H9 (cell line): ENCODE data around the gene KCNN3. TPM values are rescaled to one million over a fixed set of nuclear protein-coding genes. Genes with fewer than 3 reads are reported as not detected.

ENCODE experiments used
- DNase-seq: peaks from one replicate; pipeline ENCODE4 v3.0.0-alpha.2; 2017
- H2AFZ ChIP-seq: one replicate; pipeline ENCODE4 v1.6.1; 2013; ENCODE audit warnings: mild to moderate bottlenecking, low read length, control low read depth, moderate library complexity
- H2AK5ac ChIP-seq: 2 replicates; pipeline ENCODE4 v1.6.1; 2013; ENCODE audit warnings: low read length, control low read depth, mixed read lengths; ENCODE audit not compliant: insufficient read length
- H2BK120ac ChIP-seq: one replicate; pipeline ENCODE4 v1.6.1; 2013; ENCODE audit warnings: low read depth, mild to moderate bottlenecking, low read length, control low read depth, inconsistent platforms; ENCODE audit not compliant: poor library complexity, severe bottlenecking
- H2BK12ac ChIP-seq: 2 replicates; pipeline ENCODE4 v1.6.1; 2013; ENCODE audit warnings: low read length, control low read depth, mixed read lengths, low read depth; ENCODE audit not compliant: insufficient read length
- H2BK15ac ChIP-seq: 2 replicates; pipeline ENCODE4 v1.6.1; 2013; ENCODE audit warnings: low read depth, low read length, control low read depth
- H2BK20ac ChIP-seq: one replicate; pipeline ENCODE4 v1.6.1; 2013; ENCODE audit warnings: low read depth, mild to moderate bottlenecking, low read length, control low read depth, inconsistent platforms; ENCODE audit not compliant: poor library complexity, severe bottlenecking
- H2BK5ac ChIP-seq: 2 replicates; pipeline ENCODE4 v1.6.1; 2013; ENCODE audit warnings: low read length, control low read depth, mixed read lengths; ENCODE audit not compliant: insufficient read length
- H3K14ac ChIP-seq: 2 replicates; pipeline ENCODE4 v1.6.1; 2013; ENCODE audit warnings: low read length, control low read depth; ENCODE audit not compliant: insufficient read depth
- H3K18ac ChIP-seq: 2 replicates; pipeline ENCODE4 v1.6.1; 2013; ENCODE audit warnings: low read depth, mild to moderate bottlenecking, mixed read lengths, low read length, control low read depth; ENCODE audit not compliant: insufficient read length
- H3K23ac ChIP-seq: 2 replicates; pipeline ENCODE4 v1.6.1; 2013; ENCODE audit warnings: low read length, control low read depth, mixed read lengths, low read depth; ENCODE audit not compliant: insufficient read length
- H3K23me2 ChIP-seq: 2 replicates; pipeline ENCODE4 v1.6.1; 2013; ENCODE audit warnings: low read depth, mild to moderate bottlenecking, mixed read lengths, low read length, control low read depth; ENCODE audit not compliant: insufficient read length, poor library complexity, severe bottlenecking
- H3K27ac ChIP-seq: 2 replicates; pipeline ENCODE4 v1.5.1; 2013; ENCODE audit warnings: low read length, control low read depth, mixed read lengths, low read depth; ENCODE audit not compliant: insufficient read length
- H3K27me3 ChIP-seq: 2 replicates; pipeline ENCODE4 v1.6.1; 2013; ENCODE audit warnings: low read length, control low read depth, inconsistent platforms; ENCODE audit not compliant: insufficient read depth
- H3K4ac ChIP-seq: 2 replicates; pipeline ENCODE4 v1.6.1; 2013; ENCODE audit warnings: low read depth, mild to moderate bottlenecking, control low read depth, inconsistent platforms, low read length, moderate library complexity
- H3K4me1 ChIP-seq: 2 replicates; pipeline ENCODE4 v1.6.1; 2013; ENCODE audit warnings: low read length, control low read depth, inconsistent platforms; ENCODE audit not compliant: insufficient read depth
- H3K4me2 ChIP-seq: 2 replicates; pipeline ENCODE4 v1.6.1; 2013; ENCODE audit warnings: low read length, control low read depth, mixed read lengths; ENCODE audit not compliant: insufficient read length, insufficient read depth
- H3K56ac ChIP-seq: 2 replicates; pipeline ENCODE4 v1.6.1; 2013; ENCODE audit warnings: low read depth, mild to moderate bottlenecking, mixed read lengths, low read length, control low read depth; ENCODE audit not compliant: insufficient read length
- H3K79me1 ChIP-seq: 2 replicates; pipeline ENCODE4 v1.6.1; 2013; ENCODE audit warnings: low read depth, mild to moderate bottlenecking, moderate library complexity, low read length, control low read depth, inconsistent platforms; ENCODE audit not compliant: insufficient read depth, poor library complexity, severe bottlenecking
- H3K79me2 ChIP-seq: 2 replicates; pipeline ENCODE4 v1.6.1; 2013; ENCODE audit warnings: low read length, control low read depth, inconsistent platforms; ENCODE audit not compliant: insufficient read depth
- H3K9ac ChIP-seq: 2 replicates; pipeline ENCODE4 v1.6.1; 2013; ENCODE audit warnings: low read length, control low read depth, mixed read lengths; ENCODE audit not compliant: insufficient read length; ENCODE audit errors: extremely low read depth
- H3K9me3 ChIP-seq: one replicate; pipeline ENCODE4 v1.6.1; 2013; ENCODE audit warnings: low read depth, low read length, inconsistent platforms; ENCODE audit not compliant: control insufficient read depth
- H3T11ph ChIP-seq: one replicate; pipeline ENCODE4 v1.6.1; 2013; ENCODE audit warnings: mild to moderate bottlenecking, low read length, control low read depth, inconsistent platforms
- H4K20me1 ChIP-seq: one replicate; pipeline ENCODE4 v1.6.1; 2013; ENCODE audit not compliant: control insufficient read depth, insufficient read length, insufficient read depth
- H4K5ac ChIP-seq: 2 replicates; pipeline ENCODE4 v1.6.1; 2013; ENCODE audit warnings: low read depth, mild to moderate bottlenecking, mixed read lengths, low read length, control low read depth; ENCODE audit not compliant: insufficient read length
- H4K8ac ChIP-seq: replicated peaks from 2 replicates; pipeline ENCODE4 v1.6.1; 2013; ENCODE audit warnings: low read length, control low read depth, mixed read lengths, low read depth; ENCODE audit not compliant: insufficient read length
- H4K91ac ChIP-seq: 2 replicates; pipeline ENCODE4 v1.6.1; 2013; ENCODE audit warnings: low read depth, mild to moderate bottlenecking, moderate library complexity, mixed read lengths, low read length, control low read depth; ENCODE audit not compliant: insufficient read length
- H3K27ac Mint-ChIP-seq, 3 experiments: 2 replicates in 2 of 3; 3 replicates in 1 of 3; pipeline ENCODE4 v1.8.0; 2020 to 2021; ENCODE audit warnings: mixed read lengths in 3 of 3, mild to moderate bottlenecking in 1 of 3, moderate library complexity in 1 of 3
- H3K27me3 Mint-ChIP-seq: 2 replicates; pipeline ENCODE4 v1.8.0; 2021; ENCODE audit warnings: low read depth, mild to moderate bottlenecking, moderate library complexity, mixed read lengths
- H3K36me3 Mint-ChIP-seq, 3 experiments: 2 replicates in 2 of 3; 3 replicates in 1 of 3; pipeline ENCODE4 v1.8.0; 2020 to 2021; ENCODE audit warnings: low read depth in 3 of 3, mixed read lengths in 3 of 3; ENCODE audit not compliant: insufficient read depth in 1 of 3
- H3K4me1 Mint-ChIP-seq, 2 experiments: 2 replicates each; pipeline ENCODE4 v1.8.0; 2020; ENCODE audit warnings: mixed read lengths in 2 of 2
- H3K4me3 Mint-ChIP-seq, 2 experiments: 2 replicates in 1 of 2; 3 replicates in 1 of 2; pipeline ENCODE4 v1.8.0; 2020 to 2021; ENCODE audit warnings: mild to moderate bottlenecking in 2 of 2, mixed read lengths in 2 of 2, moderate library complexity in 1 of 2
- H3K9me3 Mint-ChIP-seq, 2 experiments: 2 replicates in 1 of 2; 3 replicates in 1 of 2; pipeline ENCODE4 v1.8.0; 2020; ENCODE audit warnings: mild to moderate bottlenecking in 2 of 2, mixed read lengths in 2 of 2, moderate library complexity in 1 of 2
- CTCF ChIP-seq: fragments of 200-600 bp; sonication (generic); conservative IDR thresholded peaks from 3 replicates; pipeline ENCODE4 v1.8.0; 2021; ENCODE audit warnings: antibody characterized with exemption, mild to moderate bottlenecking
- WGBS: extraction: QIAGEN DNeasy Blood & Tissue Kit; methylation state at CpG from one replicate; pipeline ENCODE4 v1.1.7; 2013; ENCODE audit warnings: missing lambda C conversion rate, low lambda C conversion rate, mixed read lengths; ENCODE audit not compliant: insufficient read length; ENCODE audit errors: extremely low coverage; 5-methylcytosine and 5-hydroxymethylcytosine counted together
- total RNA-seq: library from RNA; stranded (reverse); gene quantifications from 2 replicates; pipeline ENCODE4 v1.2.1, GENCODE V29; 2021

The KCNN3 gene
- total RNA-seq, 1 experiment from 2014 or later = 0.83 TPM

GRCh38 chr1:154864189-154864975, 5.7 kb downstream of the KCNN3 start:
- H3K4ac ChIP-seq = no peak overlapping the region
- no peak overlapping the region for H2BK20ac ChIP-seq
- H3K79me1 ChIP-seq = no peaks in the 10 kb centered on the region
- H2AK5ac ChIP-seq = no peak overlapping the region
- no peak for DNase-seq
- H3K23ac ChIP-seq = no peak overlapping the region
- H2BK5ac ChIP-seq = no peak overlapping the region
- no peak overlapping the region for H2AFZ ChIP-seq
- no peak for TF ChIP-seq CTCF
- no peak overlapping the region; the same call in 1 of the 2 replicates for H3K14ac ChIP-seq
- H3K36me3 Mint-ChIP-seq = no peaks in the 10 kb centered on the region
- H3K4me2 ChIP-seq = no peak overlapping the region
- no peak overlapping the region for H4K8ac ChIP-seq
- no peak overlapping the region for H2BK12ac ChIP-seq
- H3K4me3 Mint-ChIP-seq = no peak overlapping the region
- H4K20me1 ChIP-seq = no peaks in the 10 kb centered on the region
- no peak overlapping the region for H3K18ac ChIP-seq
- peaks cover 27% of the 10 kb centered on the region for H3K27me3 Mint-ChIP-seq
- H3K27me3 ChIP-seq = peaks cover 2% of the 10 kb centered on the region; the same call in 1 of the 2 replicates
- H3K9ac ChIP-seq = no peak overlapping the region
- H2BK120ac ChIP-seq = no peak overlapping the region
- H3K27ac Mint-ChIP-seq = no peak overlapping the region
- no CpG with 5 or more reads among the region's 8 CpGs for WGBS
- H3K56ac ChIP-seq = no peak overlapping the region
- peaks cover 7% of the 10 kb centered on the region for H3K4me1 ChIP-seq
- no peak overlapping the region for H2BK15ac ChIP-seq
- H3K79me2 ChIP-seq = no peaks in the 10 kb centered on the region
- no peaks in the 10 kb centered on the region for H3K9me3 Mint-ChIP-seq
- H4K91ac ChIP-seq = no peak overlapping the region
- no peaks in the 10 kb centered on the region for H3K9me3 ChIP-seq
- H3T11ph ChIP-seq = no peak overlapping the region
- no peak overlapping the region for H4K5ac ChIP-seq
- H3K4me1 Mint-ChIP-seq = peaks cover 57 to 65% of the 10 kb centered on the region in 2 experiments
- H3K27ac ChIP-seq = no peak overlapping the region
- peaks cover 7% of the 10 kb centered on the region for H3K23me2 ChIP-seq
